MCF 10A (cell line): ENCODE measurements around the gene CEMIP. TPM values are rescaled to one million over a fixed set of nuclear protein-coding genes. Genes with fewer than 3 reads are reported as not detected.

ENCODE experiments used
- BruUV-seq: library from RNA; stranded (reverse); fragments of 400-500 nt; replicated peaks from 2 replicates; lab custom pipeline; 2021; lab: Mats Ljungman, UMichigan
- CTCF ChIA-PET: fragments of 300-600 bp; sonication (Branson Sonifier 250); formaldehyde crosslinking; extraction: SDS; loops from one replicate; lab custom pipeline; 2021; ENCODE audit warnings: antibody characterized with exemption, inconsistent platforms; lab: Yijun Ruan, JAX
- POLR2A ChIA-PET: fragments of 300-600, 350-650 bp; sonication (Branson Sonifier 250); formaldehyde crosslinking; extraction: SDS; loops from one replicate; lab custom pipeline; 2020; ENCODE audit warnings: antibody characterized with exemption, inconsistent platforms; lab: Yijun Ruan, JAX
- DNase-seq: peaks from one replicate; pipeline ENCODE4 v3.0.0-alpha.2; 2018; ENCODE audit not compliant: unreplicated experiment
- H3K27ac Mint-ChIP-seq: one replicate; pipeline ENCODE4 v1.8.0; 2022; ENCODE audit warnings: mild to moderate bottlenecking, low read depth, mixed read lengths; ENCODE audit not compliant: unreplicated experiment
- H3K27me3 Mint-ChIP-seq: one replicate; pipeline ENCODE4 v1.8.0; 2022; ENCODE audit warnings: mixed read lengths; ENCODE audit not compliant: insufficient read depth, unreplicated experiment
- H3K36me3 Mint-ChIP-seq: one replicate; pipeline ENCODE4 v1.8.0; 2022; ENCODE audit warnings: mild to moderate bottlenecking, moderate library complexity, mixed read lengths; ENCODE audit not compliant: insufficient read depth, unreplicated experiment
- H3K4me1 Mint-ChIP-seq: one replicate; pipeline ENCODE4 v1.8.0; 2022; ENCODE audit warnings: mixed read lengths; ENCODE audit not compliant: insufficient read depth, unreplicated experiment
- H3K4me3 Mint-ChIP-seq: one replicate; pipeline ENCODE4 v1.8.0; 2022; ENCODE audit warnings: mild to moderate bottlenecking, moderate library complexity, mixed read lengths; ENCODE audit not compliant: unreplicated experiment
- H3K9me3 Mint-ChIP-seq: one replicate; pipeline ENCODE4 v1.8.0; 2022; ENCODE audit warnings: mixed read lengths; ENCODE audit not compliant: unreplicated experiment
- intact Hi-C: fragments of 100-400 bp; cut with micrococcal nuclease; formaldehyde crosslinking; loops from 2 replicates; pipeline ENCODE4 v1.14.1; 2022
- total RNA-seq: library from RNA; stranded (reverse); gene quantifications from 2 replicates; pipeline ENCODE4 v1.2.3, GENCODE V29; 2022
- TF ChIP-seq, protein P1 (sequence below): fragments of 200-600 bp; IDR thresholded peaks from one replicate; pipeline ENCODE4 v1.8.0; 2022; ENCODE audit warnings: antibody characterized with exemption, mild to moderate bottlenecking; ENCODE audit not compliant: unreplicated experiment

CEMIP gene
- total RNA-seq, 1 experiment from 2014 or later, result 0.14 TPM

- H3K36me3 Mint-ChIP-seq, result peaks cover 6% of the 10 kb centered on the region
- intact Hi-C loops, result no loop called here
- no peak for DNase-seq
- H3K4me3 Mint-ChIP-seq, result no peak overlapping the region
- peaks cover 17% of the 10 kb centered on the region for H3K4me1 Mint-ChIP-seq
- ChIA-PET POLR2A (interaction anchor here (1.3 kb wide), 1 partner anchor 48 kb away, joined by 9 read pairs; the partner anchor contains the start of gene ABHD17C), CTCF (interaction anchor here (0.6 to 0.8 kb wide), 3 partner anchors 35 to 1844 kb away, joined by 3 to 4 read pairs (median 3); no protein-coding TSS in a partner anchor)
- TF ChIP-seq, protein P1, sequence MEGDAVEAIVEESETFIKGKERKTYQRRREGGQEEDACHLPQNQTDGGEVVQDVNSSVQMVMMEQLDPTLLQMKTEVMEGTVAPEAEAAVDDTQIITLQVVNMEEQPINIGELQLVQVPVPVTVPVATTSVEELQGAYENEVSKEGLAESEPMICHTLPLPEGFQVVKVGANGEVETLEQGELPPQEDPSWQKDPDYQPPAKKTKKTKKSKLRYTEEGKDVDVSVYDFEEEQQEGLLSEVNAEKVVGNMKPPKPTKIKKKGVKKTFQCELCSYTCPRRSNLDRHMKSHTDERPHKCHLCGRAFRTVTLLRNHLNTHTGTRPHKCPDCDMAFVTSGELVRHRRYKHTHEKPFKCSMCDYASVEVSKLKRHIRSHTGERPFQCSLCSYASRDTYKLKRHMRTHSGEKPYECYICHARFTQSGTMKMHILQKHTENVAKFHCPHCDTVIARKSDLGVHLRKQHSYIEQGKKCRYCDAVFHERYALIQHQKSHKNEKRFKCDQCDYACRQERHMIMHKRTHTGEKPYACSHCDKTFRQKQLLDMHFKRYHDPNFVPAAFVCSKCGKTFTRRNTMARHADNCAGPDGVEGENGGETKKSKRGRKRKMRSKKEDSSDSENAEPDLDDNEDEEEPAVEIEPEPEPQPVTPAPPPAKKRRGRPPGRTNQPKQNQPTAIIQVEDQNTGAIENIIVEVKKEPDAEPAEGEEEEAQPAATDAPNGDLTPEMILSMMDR, result no peak
- BruUV-seq, result no TSS peak
- H3K9me3 Mint-ChIP-seq, result peaks cover 8% of the 10 kb centered on the region
- H3K27ac Mint-ChIP-seq, result no peak overlapping the region
- no peaks in the 10 kb centered on the region for H3K27me3 Mint-ChIP-seq
Measured at GRCh38 chr15:80744415-80744814, 34.8 kb upstream of the CEMIP start.

DNA sequence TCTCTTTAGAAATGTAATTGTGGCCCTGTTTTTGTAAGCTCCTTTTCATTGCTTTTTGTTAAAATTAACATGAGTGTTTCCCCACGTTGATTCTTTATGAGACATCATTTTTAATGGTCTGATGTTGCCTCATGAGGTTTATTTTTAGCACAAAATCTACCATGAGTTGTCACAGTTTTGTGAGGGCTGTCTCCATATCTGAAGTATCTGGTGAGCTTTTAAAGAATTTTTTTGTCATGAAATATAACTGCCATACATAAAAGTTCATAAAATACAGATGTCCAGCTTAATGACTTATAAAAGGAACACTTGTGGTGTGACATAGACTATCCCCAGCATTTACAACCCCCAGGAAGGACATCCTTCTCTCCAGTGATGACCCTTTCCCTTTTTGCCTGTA is 34.3 kb upstream of the CEMIP start:
- POLR2A ChIA-PET, result interaction anchor here (1.3 kb wide), 1 partner anchor 49 kb away, joined by 9 read pairs; the partner anchor contains the start of gene ABHD17C
- no peak for DNase-seq
- no peaks in the 10 kb centered on the region for H3K27me3 Mint-ChIP-seq

GRCh38 chr15:80745888-80746287 is 33.3 kb upstream of the CEMIP start:
- Mint-ChIP-seq H3K27ac (no peak overlapping the region), H3K4me1 (peaks cover 11% of the 10 kb centered on the region), H3K36me3 (peaks cover 6% of the 10 kb centered on the region), H3K27me3 (no peaks in the 10 kb centered on the region), H3K9me3 (peaks cover 8% of the 10 kb centered on the region), H3K4me3 (no peak overlapping the region)
- ChIA-PET CTCF (no interaction called here), POLR2A (no interaction called here)
- no TSS peak for BruUV-seq
- DNase-seq, result no peak
- intact Hi-C loops, result no loop called here
- TF ChIP-seq, protein P1, result no peak

More for the DNA sequence above, 34.3 kb upstream of the CEMIP start:
- H3K9me3 Mint-ChIP-seq, result peaks cover 8% of the 10 kb centered on the region
- TF ChIP-seq, protein P1, result no peak
- peaks cover 14% of the 10 kb centered on the region for H3K4me1 Mint-ChIP-seq
- peaks cover 6% of the 10 kb centered on the region for H3K36me3 Mint-ChIP-seq
- CTCF ChIA-PET, result interaction anchor here (0.8 kb wide), 1 partner anchor 36 kb away, joined by 3 read pairs; no protein-coding TSS in a partner anchor
- no peak overlapping the region for H3K4me3 Mint-ChIP-seq
- BruUV-seq, result no TSS peak
- no peak overlapping the region for H3K27ac Mint-ChIP-seq
- intact Hi-C loops, result no loop called here

- no peak for DNase-seq
- Mint-ChIP-seq H3K27ac (no peak overlapping the region), H3K4me1 (peaks cover 11% of the 10 kb centered on the region), H3K9me3 (peaks cover 8% of the 10 kb centered on the region), H3K27me3 (no peaks in the 10 kb centered on the region), H3K36me3 (peaks cover 6% of the 10 kb centered on the region), H3K4me3 (no peak overlapping the region)
- ChIA-PET CTCF (interaction anchor here (0.6 to 1.3 kb wide), 2 partner anchors 126 to 127 kb away, joined by 4 to 7 read pairs; no protein-coding TSS in a partner anchor), POLR2A (no interaction called here)
- BruUV-seq, result no TSS peak
- intact Hi-C loops, result no loop called here
- TF ChIP-seq, protein P1, result no peak
Measured at GRCh38 chr15:80747317-80748053, 31.7 kb upstream of the CEMIP start.
